Stimulated activated CD4-positive, alpha-beta T cell treated with anti-CD3 and anti-CD28 coated beads, Interleukin-2, amount 100 ng/mL, for 48 hours (primary cell): Measurements from ENCODE around the gene AGO4.
"Not testable (repeated sequence)": the region's sequence is repeated elsewhere in the genome, so short reads cannot be mapped to it uniquely, and the experiment has no call there.

Experiments used
- DNase-seq, 2 donors: peaks; one replicate each; pipeline ENCODE4 v3.0.0-alpha.2; 2020

The AGO4 gene

GRCh38 chr1:35812754-35813153, 4.9 kb downstream of the AGO4 start:
- not testable (repeated sequence) for DNase-seq

GRCh38 chr1:35825255-35825654, 17.4 kb downstream of the AGO4 start:
- no peak for DNase-seq

- no peak for DNase-seq
Observed at GRCh38 chr1:35832276-35832905, 24.6 kb downstream of the AGO4 start.

- DNase-seq: no peak
Observed at GRCh38 chr1:35833395-35833794, 25.6 kb downstream of the AGO4 start.

- DNase-seq: no peak
Observed at GRCh38 chr1:35834218-35834617, 26.4 kb downstream of the AGO4 start.

- no peak for DNase-seq
Observed at GRCh38 chr1:35835398-35835797, 27.6 kb downstream of the AGO4 start.

GRCh38 chr1:35836734-35837133, 28.9 kb downstream of the AGO4 start:
- no peak for DNase-seq

GRCh38 chr1:35838693-35839245, 31.0 kb downstream of the AGO4 start:
- no peak for DNase-seq

GRCh38 chr1:35844826-35845225, 37.0 kb downstream of the AGO4 start:
- DNase-seq: no peak

- no peak for DNase-seq
Observed at GRCh38 chr1:35845766-35846165, 38.0 kb downstream of the AGO4 start.

GRCh38 chr1:35847935-35848565, 40.2 kb downstream of the AGO4 start:
- DNase-seq: no peak

GRCh38 chr1:35850051-35850450, 42.2 kb downstream of the AGO4 start:
- DNase-seq: no peak

GRCh38 chr1:35850716-35851115, 42.9 kb downstream of the AGO4 start:
- no peak for DNase-seq

- no peak for DNase-seq
Observed at GRCh38 chr1:35851132-35851869, 43.5 kb downstream of the AGO4 start.

GRCh38 chr1:35852241-35852640, 44.4 kb downstream of the AGO4 start:
- no peak for DNase-seq

GRCh38 chr1:35854989-35855700, 47.3 kb downstream of the AGO4 start:
- no peak for DNase-seq

- no peak for DNase-seq
Observed at GRCh38 chr1:35856964-35857363, 49.1 kb downstream of the AGO4 start.

- no peak for DNase-seq
Observed at GRCh38 chr1:35857830-35858229, 50.0 kb downstream of the AGO4 start.

GRCh38 chr1:35860696-35861095, 52.9 kb downstream of the AGO4 start:
- no peak for DNase-seq

- DNase-seq: no peak
Observed at GRCh38 chr1:35863136-35863535, 55.3 kb downstream of the AGO4 start.

GRCh38 chr1:35863881-35864625, 56.2 kb downstream of the AGO4 start:
- no peak for DNase-seq

GRCh38 chr1:35864813-35865212, 57.0 kb downstream of the AGO4 start:
- DNase-seq: no peak

GRCh38 chr1:35866991-35867390, 59.2 kb downstream of the AGO4 start:
- no peak for DNase-seq
